ENCODE measurements around the gene RP2. TPM values are rescaled to one million over a fixed set of nuclear protein-coding genes. Genes with fewer than 3 reads are reported as not detected.

The RP2 gene
- total and polyA plus RNA-seq, 2 of the 8 experiments (the other 6 are each of a cell fraction or from before 2014, with no cell fraction given), result 2.2 to 6.9 TPM

DNA sequence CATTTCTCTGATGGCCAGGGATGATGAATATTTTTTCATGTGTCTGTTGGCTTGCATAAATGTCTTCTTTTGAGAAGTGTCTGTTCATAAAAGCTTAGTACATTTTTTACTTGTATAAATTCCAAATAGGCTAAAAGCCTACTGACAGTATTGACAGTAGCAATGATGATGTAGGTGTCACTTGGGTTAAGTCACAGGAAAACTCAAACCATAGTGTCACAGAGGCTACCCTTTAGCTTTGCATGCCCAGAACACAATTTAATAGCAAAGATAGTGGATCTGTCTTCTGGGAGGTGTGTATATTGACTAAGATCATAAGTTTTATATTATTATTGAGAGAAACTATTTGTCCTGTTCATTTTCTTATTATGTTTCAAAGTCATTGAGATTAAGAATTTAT lies 8.1 kb downstream of the RP2 start (continued):
- TF ChIP-seq HDAC2 (IDR thresholded peaks at IDR 0.05; ENCODE audit: borderline replicate concordance in 1 of 2, low read depth in 2 of 2, low read length in 2 of 2), result no peak
- no peak for TF ChIP-seq GABPA (IDR thresholded peaks at IDR 0.05; ENCODE audit: borderline replicate concordance, insufficient read depth, low read length)
- TF ChIP-seq, protein P1, sequence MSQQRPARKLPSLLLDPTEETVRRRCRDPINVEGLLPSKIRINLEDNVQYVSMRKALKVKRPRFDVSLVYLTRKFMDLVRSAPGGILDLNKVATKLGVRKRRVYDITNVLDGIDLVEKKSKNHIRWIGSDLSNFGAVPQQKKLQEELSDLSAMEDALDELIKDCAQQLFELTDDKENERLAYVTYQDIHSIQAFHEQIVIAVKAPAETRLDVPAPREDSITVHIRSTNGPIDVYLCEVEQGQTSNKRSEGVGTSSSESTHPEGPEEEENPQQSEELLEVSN (IDR thresholded peaks at IDR 0.05), result no peak
- no peak for TF ChIP-seq NANOG (IDR thresholded peaks at IDR 0.05; ENCODE audit: insufficient read depth, low read depth, low read length, poor library complexity, severe bottlenecking)
